Measurements from ENCODE around the gene FCAMR. TPM values are rescaled to one million over a fixed set of nuclear protein-coding genes. Genes with fewer than 3 reads are reported as not detected.

FCAMR gene
- total RNA-seq, 4 donors from 2014 or later, result not detected

DNA sequence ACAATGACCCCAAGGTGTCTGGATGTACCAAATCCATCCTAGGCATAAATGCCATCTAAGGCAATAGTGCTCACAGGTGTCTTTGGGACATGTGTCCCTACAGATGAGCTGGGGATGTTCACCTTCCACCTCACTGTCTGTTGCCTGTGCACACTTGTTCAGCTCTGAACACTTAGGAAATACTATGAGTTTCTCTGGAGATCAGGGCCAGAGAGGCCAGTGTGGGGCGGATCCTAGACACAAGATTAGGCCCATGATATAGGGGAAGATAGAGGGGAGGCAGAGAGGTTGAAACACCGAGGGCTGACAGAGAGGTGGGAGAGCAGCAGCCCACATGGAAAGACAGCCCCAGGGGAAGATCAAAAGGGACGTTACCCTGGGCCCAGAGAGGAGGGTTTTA, 36.7 kb upstream of the FCAMR start:
- no peaks in the 10 kb centered on the region for H3K9me3 ChIP-seq
- no peak overlapping the region for H3K4me3 ChIP-seq
- TF ChIP-seq POLR2A (IDR thresholded peaks at IDR 0.05) (no peak), CTCF (IDR thresholded peaks at IDR 0.05 in 4 of 5, conservative IDR thresholded peaks at IDR 0.05 in 1 of 5) (no peak)
- no peaks in the 10 kb centered on the region for H3K27me3 ChIP-seq
- in situ Hi-C loops (cut with MboI; ENCODE audit: low sequenced_read_pairs in 4 of 4), result no loop called here
- no peaks in the 10 kb centered on the region for H3K36me3 ChIP-seq
- no peak overlapping the region for H3K27ac ChIP-seq
- intact Hi-C loops (cut with DNase I; ENCODE audit: low total_unique reads), result no loop called here
- no peaks in the 10 kb centered on the region for H3K4me1 ChIP-seq
- DNase-seq (no peak), ATAC-seq (no peak)

DNA sequence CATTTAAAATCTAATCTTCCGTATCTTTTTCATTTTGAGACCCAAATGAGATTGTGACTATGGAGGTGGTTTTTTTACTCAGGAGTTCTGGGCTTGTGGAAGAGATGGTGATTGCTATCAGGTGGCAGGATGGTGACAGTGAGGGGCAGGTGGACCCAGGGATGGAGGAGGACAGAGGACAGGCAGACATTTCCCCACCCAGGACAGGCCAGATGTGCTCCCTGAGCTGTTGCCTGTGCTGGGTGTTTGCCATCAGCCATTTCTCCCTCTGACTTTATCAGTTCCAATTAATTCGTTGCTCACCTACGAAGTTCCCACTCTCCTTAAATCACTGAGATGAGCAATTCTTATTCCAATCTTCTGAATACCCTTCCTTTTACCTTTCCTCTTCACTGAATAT, 35.8 kb upstream of the FCAMR start:
- Histone ChIP-seq H3K27me3 (no peaks in the 10 kb centered on the region), H3K27ac (no peak overlapping the region), H3K9me3 (no peaks in the 10 kb centered on the region), H3K4me1 (no peaks in the 10 kb centered on the region), H3K4me3 (no peak overlapping the region), H3K36me3 (no peaks in the 10 kb centered on the region)
- in situ Hi-C loops (cut with MboI; ENCODE audit: low sequenced_read_pairs in 4 of 4), result no loop called here
- intact Hi-C loops (cut with DNase I; ENCODE audit: low total_unique reads), result no loop called here
- TF ChIP-seq POLR2A (IDR thresholded peaks at IDR 0.05) (no peak), CTCF (IDR thresholded peaks at IDR 0.05 in 4 of 5, conservative IDR thresholded peaks at IDR 0.05 in 1 of 5) (no peak)
- no peak for ATAC-seq
- no peak for DNase-seq

DNA sequence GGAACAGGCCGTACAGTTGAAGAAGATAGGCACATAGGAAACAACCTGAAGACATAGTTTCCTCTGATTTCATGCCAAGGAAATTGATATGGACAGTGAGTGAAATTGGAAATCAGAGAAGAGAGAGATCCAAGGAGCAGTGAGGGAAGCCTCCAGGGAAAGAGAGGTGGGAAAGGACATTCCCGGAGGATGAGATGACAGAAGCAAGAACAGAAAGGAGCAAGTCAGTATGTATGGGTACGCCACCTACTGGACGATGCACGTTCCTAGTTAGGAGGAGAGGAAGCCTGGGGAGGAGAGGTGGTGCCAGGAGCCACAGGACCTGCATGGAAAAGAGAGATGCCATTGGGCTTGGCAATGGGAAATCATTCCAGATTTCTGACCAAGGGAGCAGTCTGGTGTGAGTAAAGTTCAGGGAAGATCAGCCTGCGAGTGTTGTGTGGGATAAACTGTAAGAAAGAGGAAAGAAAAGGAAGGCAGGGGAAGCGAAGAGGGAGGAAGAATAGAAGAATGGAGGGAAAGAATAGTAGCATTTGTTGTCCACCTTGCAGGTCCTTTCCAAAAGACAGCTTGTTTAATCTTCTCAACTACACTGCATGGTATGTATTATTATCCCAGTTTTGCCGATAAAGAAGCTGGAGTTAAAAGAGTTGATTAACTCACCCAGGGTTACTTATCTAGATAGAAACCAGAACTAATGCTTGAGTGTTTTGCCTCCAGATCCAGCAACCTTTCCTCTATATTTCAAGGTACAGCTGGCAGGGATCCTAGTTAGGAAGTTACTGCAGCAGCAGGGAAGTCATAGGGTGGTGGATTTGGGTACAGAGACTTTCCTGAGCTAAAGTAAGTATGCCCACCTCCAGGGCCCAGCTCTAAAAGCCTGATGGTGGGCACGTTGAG, 34.9 kb upstream of the FCAMR start:
- DNase-seq (no peak), ATAC-seq (no peak)
- TF ChIP-seq CTCF (IDR thresholded peaks at IDR 0.05 in 4 of 5, conservative IDR thresholded peaks at IDR 0.05 in 1 of 5) (peak in 3 of 5 experiments; percentile 13 to 47 (median 28)), POLR2A (IDR thresholded peaks at IDR 0.05) (no peak)

DNA sequence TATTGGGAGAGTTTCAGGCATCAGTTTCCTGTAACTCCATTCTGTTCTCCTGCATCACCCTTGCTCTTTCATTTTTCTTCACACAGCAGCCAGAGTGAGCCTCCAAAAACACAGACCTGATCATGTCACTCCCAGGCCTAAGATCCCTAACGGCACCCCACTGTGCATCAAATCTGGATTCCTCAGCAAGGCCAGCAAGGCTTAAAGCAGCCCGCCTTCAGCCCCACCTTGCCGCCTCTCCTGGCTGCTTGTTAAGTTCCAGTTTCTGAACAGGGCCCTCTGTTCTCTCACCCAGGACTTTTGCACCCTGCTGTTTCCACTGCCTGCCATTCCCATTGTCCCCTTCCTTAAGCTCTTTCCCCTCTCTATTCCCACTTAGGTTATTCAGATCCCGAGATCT, 33.0 kb upstream of the FCAMR start:
- DNase-seq (no peak), ATAC-seq (no peak)
- no peak overlapping the region for H3K27ac ChIP-seq
- intact Hi-C loops (cut with DNase I; ENCODE audit: low total_unique reads) (no loop called here), in situ Hi-C loops (cut with MboI; ENCODE audit: low sequenced_read_pairs in 4 of 4) (no loop called here)
- no peaks in the 10 kb centered on the region for H3K36me3 ChIP-seq
- TF ChIP-seq POLR2A (IDR thresholded peaks at IDR 0.05) (no peak), CTCF (IDR thresholded peaks at IDR 0.05 in 4 of 5, conservative IDR thresholded peaks at IDR 0.05 in 1 of 5) (no peak)
- H3K27me3 ChIP-seq, result no peaks in the 10 kb centered on the region
- H3K4me1 ChIP-seq, result no peaks in the 10 kb centered on the region
- no peak overlapping the region for H3K4me3 ChIP-seq
- no peaks in the 10 kb centered on the region for H3K9me3 ChIP-seq

More for the DNA sequence above, 34.9 kb upstream of the FCAMR start:
- Histone ChIP-seq H3K27ac (no peak overlapping the region), H3K27me3 (no peaks in the 10 kb centered on the region), H3K4me3 (no peak overlapping the region), H3K4me1 (no peaks in the 10 kb centered on the region), H3K36me3 (no peaks in the 10 kb centered on the region), H3K9me3 (no peaks in the 10 kb centered on the region)
- intact Hi-C loops (cut with DNase I; ENCODE audit: low total_unique reads), result no loop called here
- in situ Hi-C loops (cut with MboI; ENCODE audit: low sequenced_read_pairs in 4 of 4), result no loop called here

Measured in gastrocnemius medialis (tissue), 4 donors.